ENCODE results near the gene STMN3.

DNA sequence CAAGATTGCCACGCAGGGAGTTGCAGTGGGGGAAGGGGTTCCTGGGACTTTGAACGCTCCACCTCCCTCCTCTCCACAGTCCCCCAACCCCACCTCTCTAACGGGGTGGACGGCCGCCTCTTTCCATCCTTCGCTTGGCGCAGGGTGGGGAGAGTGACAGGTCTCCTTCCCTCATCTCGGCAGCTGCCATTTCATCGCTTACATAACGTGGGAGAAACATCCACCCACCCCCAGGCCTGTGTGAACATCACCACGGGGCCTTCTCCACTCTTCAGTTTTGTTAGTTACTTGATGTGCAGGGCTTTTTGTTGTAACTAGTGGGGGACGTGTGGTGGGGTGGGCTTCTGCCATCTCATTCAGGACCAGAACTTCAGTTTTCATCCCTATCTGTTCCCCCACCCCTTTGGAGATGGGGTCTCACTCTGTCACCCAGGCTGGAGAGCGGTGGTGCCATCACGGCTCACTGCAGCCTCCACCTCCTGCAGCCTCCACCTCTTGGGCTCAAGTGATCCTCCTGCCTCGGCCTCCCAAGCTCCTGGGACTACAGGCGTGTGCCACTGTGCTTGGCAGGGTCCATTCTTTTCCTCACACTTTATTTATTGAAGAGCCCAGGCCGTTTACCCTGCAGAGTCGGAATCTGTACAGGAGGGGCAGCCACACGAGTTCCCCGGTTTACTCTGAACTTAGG, 22.6 kb upstream of the STMN3 start:
- TF ChIP-seq, protein P1, sequence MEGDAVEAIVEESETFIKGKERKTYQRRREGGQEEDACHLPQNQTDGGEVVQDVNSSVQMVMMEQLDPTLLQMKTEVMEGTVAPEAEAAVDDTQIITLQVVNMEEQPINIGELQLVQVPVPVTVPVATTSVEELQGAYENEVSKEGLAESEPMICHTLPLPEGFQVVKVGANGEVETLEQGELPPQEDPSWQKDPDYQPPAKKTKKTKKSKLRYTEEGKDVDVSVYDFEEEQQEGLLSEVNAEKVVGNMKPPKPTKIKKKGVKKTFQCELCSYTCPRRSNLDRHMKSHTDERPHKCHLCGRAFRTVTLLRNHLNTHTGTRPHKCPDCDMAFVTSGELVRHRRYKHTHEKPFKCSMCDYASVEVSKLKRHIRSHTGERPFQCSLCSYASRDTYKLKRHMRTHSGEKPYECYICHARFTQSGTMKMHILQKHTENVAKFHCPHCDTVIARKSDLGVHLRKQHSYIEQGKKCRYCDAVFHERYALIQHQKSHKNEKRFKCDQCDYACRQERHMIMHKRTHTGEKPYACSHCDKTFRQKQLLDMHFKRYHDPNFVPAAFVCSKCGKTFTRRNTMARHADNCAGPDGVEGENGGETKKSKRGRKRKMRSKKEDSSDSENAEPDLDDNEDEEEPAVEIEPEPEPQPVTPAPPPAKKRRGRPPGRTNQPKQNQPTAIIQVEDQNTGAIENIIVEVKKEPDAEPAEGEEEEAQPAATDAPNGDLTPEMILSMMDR (IDR thresholded peaks at IDR 0.05) = no peak
- TF ChIP-seq POLR2A (IDR thresholded peaks at IDR 0.05) (no peak), POLR2AphosphoS5 (IDR thresholded peaks at IDR 0.05) (no peak), EP300 (IDR thresholded peaks at IDR 0.05) (no peak)
